ENCODE data around the gene C7.

- TF ChIP-seq CTCF (conservative IDR thresholded peaks at IDR 0.05; ENCODE audit: low read depth in 2 of 2) (no peak), REST (IDR thresholded peaks at IDR 0.05; ENCODE audit: unreplicated experiment) (no peak), POLR2AphosphoS5 (IDR thresholded peaks at IDR 0.05; ENCODE audit: low read depth) (no peak), EZH2phosphoT487 (IDR thresholded peaks at IDR 0.05; ENCODE audit: unreplicated experiment) (no peak), EZH2 (IDR thresholded peaks at IDR 0.05; ENCODE audit: low read depth, unreplicated experiment) (no peak)
These were observed 99.9 kb downstream of the C7 start for GRCh38 chr5:41009232-41009631.

Data from GM23338 (cell line).